COLO668 (cell line): Measurements from ENCODE around the gene RXRG.

Experiments used
- DNase-seq: peaks from one replicate; lab custom pipeline; 2025; ENCODE audit not compliant: unreplicated experiment; lab: John Stamatoyannopoulos, UW

RXRG gene

DNA sequence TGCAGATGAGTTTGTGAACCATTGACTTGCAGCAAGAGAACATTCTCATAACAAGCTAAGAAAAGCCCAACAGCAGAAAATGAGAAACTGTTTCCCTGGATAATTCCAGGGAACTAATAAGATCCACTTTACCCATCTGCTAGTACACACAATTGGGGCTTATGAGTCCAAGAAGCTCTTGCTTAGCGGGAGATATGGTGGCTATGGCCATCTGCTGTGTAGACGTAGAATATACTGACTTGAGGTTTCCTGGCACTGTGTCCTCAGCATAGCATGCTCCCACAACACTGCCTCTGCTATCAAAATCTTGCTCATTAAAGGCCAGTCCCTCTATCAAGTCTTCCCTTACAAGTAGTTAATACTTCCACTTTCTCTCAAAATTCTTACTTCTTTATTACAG, 6.8 kb upstream of the RXRG start:
- no peak for DNase-seq

DNA sequence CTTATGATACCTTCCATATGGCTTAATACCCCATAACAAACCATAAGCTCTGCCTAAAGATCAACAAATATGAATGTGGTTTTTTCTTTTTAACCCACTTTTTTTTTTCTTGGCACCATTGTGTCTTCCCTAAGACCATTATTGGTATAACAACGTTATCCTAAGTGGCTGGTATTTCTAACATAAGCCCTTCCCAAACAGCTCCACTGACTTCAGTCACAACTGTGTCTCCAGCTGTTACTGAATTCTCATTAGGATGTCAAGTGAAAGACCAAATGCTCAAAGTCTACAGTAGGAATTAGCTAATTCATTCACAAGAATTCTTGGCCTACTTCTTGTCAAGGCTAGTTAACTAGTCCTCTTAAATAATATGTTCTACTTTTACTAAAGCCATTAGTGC, 4.2 kb upstream of the RXRG start:
- DNase-seq = no peak

DNA sequence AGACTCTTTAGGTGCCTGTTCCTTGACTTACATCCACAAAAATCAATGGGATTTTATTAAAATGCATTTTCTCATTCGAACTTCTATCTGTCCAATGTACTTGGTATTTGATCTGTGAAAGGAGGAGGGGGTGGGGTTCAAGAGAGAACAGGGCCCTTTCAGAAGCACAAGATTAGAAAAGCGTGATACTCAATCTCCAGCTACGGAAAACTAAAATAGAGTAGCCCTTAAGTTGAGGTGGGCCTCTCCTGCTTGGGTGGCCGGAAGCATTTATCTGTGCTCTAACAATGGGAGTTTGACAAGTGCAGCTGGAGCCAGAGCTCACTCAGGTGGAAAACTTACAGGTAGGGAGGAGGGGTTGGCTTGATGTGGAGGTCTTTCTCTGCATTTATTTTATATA, 462 bp upstream of the RXRG start:
- no peak for DNase-seq

DNA sequence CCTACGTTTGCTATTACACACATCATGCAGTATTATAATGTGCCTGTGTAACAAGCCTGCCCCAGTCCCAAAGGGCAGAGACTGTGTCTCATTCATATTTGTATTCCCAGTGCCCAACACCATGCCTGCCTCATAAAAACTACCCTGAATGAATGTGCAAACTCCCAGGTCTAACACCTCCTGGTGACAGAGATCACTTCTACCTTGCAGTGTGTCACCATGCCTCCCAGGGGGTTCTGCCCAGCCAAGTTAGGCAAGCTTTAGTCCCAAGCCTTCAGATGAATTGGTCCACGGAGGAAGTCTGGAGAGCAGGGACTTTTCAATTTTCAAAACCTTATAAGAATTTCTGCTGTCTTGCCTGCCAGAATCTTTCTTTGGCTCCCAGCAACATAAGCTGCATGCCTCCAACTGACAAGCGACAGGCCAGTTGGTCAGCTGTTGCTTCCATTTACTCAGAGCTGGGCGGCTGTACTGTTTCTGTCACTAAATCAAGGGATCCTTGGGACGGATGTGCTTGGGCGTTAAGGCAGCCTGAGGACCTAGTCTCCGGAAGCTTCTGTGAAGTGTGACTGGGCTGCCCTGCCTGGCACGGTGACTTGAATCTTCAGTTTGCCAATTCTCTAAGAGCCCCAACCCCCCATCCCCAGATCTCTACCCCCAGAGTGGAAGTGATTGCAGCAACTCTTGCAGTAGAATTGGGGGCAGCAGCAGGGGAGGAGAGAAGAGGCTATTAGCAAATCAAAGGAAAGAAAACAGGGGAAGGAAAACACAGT, 1.2 kb downstream of the RXRG start:
- DNase-seq = no peak

DNA sequence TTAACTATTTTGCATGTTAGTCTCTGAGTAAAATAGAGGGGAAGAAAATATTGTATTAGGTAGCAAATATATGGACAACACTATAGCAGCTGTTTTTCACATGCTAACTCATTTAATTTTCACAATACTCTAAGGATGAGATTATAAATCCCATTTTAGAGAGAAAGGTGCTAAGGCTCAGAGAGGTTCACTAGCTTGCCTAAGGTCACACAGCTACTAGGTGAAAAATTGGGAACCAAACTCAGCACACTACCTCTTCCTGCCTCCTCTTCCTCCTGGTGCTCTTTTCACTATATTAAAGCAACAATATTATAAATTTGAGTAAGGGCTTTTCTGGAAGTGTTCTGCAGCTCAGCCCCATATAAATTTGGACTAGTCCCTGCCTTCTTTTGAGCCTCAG, 2.3 kb downstream of the RXRG start:
- DNase-seq = no peak

DNA sequence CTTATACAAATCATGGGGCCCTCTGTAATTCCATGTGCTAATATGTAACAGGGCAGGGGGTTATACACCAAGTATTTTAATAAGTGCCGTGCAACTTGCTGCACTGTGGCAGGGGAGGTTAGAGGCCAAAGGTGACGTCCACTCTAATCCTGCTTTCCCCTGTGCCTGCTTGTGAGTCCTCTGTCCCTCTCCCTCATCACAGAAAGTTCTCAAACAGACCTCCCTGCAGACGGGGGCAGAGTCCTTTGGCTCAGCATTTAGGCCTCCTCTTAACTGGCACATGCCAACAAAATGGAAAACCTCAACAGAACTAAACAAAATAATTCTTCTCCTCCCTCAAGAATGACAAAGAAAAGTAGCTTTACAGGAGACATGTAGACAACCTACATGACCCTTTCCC, 2.9 kb downstream of the RXRG start:
- no peak for DNase-seq

DNA sequence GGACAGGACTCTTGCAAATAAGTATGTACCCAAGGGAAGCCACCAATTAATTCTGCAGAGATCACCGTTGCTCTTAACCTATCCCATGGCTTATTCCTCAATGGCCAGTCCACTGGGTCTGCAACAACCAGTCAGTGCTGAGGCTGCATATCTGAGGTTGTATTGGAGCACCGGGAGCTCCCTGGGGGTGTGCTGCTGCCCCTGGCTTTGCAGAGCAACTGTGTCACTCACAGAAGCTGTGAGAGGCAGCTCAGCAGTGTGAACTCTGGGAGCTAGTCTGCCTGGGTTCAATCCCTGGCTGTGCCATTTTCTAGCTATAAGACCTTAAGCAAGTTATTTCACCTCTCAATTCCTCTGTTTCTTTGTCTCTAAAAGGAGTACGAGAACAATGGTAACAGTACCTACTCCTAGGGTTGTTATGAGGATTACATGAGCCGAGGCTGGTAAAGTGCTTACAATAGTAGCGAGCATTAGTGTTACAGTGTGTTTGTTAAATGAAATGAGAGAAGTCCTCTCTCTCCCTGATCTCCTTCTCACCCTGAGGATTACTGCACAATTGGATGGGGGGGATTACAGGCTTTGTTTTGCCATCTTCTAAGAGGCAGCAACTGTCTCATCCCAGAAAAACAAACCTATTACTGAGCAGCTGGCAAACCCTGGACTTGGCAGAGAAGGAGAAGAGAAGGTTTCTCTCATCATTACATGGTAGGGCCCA, 3.6 kb downstream of the RXRG start:
- DNase-seq = no peak

DNA sequence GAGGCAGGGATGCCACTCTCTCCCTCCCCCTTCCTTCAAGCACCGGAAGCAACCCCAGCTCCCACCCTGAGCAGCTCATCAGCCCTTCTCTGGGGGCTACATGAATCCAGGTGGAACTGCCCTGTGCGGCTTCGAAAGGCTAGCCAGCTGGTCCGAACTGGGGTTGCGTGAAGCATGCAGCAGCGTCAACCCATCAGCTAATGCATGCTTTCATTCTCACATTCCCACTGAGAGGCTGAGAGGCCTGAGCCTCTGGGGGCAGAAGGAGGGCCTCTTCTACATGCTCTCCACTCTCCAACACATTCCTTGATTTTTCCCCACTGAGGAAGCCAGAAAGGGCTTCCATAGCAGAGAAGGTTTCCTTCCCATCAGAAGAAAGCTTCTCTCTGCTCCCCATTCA, 5.6 kb downstream of the RXRG start:
- DNase-seq = no peak

DNA sequence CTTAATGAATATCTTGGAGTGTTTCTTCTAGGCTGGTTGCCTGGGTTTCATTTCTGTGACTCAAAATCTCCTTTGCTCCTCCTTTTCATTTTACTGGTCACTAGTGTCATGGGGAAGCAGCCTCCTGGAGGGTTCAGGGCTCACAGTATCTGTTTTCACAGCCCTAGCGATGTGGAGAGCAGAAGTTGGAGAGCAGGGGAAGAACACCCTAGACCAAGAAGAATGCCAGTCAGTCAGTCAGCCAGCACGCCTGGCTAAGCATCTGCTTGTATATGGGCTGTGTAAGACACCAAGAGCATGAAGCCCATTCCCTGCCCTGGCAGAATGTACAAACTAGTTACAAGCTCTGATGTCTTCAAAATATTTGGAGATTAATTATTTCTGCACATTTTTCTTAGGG, 7.9 kb downstream of the RXRG start:
- no peak for DNase-seq

DNA sequence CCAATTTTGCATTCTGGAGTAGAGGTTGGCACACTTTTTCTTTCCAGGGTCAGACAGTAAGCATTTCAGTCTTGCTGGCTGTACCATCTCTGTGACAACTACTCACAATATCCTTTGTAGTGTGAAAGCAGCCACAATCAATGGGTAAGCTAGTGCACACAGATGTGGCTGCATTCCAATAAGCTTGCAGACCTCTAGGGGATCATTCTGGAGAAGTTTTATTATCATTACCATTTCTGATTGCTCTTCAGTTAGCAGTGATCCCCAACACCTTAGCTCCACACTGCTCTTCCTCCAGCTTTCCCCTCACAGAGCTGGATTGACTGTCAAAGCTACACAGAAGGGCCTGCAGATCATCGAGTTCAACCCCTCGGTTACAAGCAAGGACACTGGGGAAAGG, 9.1 kb downstream of the RXRG start:
- DNase-seq = no peak

DNA sequence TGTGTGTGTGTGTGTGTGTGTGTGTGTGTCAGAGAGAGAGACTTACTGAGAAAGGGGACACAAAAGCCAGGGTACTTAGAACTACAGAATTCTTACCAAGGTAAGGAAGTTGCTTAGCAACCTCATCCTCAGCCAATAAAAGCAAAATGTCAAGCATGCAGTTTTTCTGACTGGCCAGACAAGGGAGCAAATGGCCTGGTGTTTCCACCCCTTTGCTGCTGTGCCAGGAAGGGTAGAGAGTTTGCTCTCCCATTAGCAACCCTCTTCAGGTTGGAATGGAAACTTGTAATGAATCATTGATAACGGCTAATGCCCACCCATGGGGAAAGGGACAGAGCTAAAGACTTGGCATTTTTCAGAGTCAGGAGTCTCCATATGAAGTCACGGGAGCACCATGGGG, 10.6 kb downstream of the RXRG start:
- DNase-seq = no peak

DNA sequence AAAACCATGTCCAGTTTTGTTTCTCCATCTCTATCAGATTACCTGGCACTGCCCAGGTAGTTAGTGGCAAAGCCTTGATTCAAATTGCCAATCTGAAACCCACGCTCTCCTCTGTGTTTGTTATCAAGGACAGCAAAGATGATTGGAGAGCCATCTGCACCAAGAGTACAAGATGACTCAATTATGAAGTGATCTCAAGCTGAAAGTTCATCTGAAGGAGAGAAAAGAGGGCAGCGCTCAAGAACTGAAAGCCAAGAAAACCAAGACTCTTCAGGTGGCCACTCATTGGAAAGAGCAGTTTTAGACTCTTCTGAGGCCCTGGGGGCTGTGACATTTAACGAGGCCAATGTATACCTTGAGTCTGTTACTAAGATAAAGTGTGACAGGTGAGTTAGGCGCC, 13.8 kb downstream of the RXRG start:
- no peak for DNase-seq

DNA sequence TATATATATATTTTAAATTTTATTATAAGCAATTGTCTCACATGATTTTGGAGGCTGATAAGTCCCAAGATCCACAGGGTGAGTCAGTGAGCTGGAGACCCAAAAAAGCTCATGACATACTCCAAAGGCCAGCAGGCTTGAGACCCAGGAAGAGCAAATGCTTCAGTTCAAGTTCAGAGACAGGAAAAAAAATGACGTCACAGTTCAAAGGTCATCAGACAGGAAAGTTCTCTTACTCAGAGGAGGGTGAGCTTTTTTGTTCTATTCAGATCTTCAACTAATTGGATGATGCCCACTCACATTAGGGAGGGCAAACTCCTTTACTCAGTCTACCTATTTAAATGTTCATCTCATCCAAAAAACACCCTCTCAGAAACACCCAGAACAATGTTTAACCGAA, 18.2 kb downstream of the RXRG start:
- no peak for DNase-seq

DNA sequence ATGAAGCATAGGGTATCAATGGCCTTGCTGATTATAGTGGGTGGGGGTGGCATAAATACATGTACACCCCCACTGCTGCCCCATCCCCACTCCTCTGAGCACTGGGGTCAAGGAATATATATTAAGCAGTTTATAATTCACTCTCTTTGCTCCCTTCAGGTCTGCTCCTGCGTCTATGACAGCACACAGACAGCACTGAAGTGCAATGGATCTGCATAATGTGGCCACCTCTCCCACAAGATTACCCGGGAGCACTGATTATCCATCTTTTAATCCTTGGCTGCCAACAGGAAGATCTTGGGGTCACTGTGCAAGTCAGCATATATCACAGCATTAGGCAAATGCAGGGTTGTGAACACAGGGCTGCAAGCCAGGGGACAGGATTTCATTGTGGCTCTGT, 19.3 kb downstream of the RXRG start:
- DNase-seq = no peak

DNA sequence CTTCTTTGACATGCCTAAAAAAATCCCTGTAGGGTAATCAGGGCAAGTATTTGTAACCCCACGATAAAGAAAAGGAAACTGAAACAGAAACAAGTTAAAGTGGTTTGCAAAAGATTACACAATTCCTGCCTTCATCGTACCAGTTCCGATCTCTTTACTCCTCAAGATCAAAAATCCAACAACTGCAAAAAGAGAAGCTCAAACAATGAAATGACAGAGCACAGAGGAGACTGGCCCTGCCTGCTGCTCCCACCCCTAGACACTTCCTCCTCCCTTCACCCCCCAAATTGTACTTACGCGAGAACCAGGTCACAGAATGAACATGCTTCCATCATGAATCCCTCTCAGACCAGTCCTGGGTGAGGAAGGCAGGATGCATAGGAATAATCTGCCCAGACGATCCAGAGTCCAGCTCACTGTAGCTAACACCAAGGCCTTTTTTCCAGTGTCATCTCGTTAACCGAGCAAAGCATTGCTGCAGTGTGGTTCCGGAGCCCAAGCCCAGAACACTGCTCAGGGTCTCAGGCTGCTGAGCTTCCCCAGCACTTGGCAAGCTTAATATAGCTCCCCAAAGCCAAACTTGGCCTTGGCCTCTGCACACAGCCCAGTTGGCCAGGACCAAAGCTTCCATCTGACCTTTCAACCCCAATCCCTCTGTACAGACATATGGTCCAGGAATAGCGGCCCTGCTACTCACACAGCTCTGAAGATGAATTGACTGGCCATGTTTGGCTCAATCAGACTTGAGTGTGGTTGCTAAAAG, 20.3 kb downstream of the RXRG start:
- no peak for DNase-seq

DNA sequence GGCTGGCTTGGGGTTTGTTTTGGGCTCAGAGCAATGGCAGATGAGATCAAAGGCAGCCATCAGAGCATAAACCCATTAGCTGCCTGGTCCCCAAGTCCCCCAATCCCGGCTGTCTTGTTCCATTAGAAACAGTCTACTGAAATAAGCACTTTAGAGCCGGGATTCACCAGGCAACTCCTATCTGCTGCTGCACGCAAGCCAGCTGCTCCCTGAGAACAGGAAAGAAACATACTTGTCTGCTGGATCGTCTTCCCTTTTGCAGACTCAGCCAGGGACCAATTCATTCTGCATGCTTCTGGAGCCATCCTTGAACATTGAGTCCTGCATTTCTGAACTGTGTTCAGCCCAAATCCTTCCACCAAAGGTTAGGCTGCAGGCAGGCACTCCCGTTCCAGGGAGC, 21.8 kb downstream of the RXRG start:
- no peak for DNase-seq

DNA sequence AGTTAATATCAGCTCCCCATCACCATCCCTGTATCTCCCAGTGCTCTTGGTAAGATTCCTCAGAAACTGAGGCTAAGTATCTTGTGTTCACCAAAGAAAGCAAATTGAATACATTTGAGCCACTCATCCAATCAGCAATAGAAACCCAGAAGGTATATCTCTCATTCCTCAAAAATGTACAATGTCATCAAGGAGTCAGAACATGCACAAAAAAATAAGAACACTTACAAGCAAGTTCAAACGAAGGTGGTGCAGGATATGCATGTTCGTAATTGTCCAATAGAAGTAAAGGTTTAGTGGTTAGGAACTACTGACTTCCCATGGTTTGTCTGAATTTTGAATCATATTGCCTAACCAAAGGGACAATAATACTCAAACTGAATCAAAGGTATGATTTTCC, 24.3 kb downstream of the RXRG start:
- no peak for DNase-seq

DNA sequence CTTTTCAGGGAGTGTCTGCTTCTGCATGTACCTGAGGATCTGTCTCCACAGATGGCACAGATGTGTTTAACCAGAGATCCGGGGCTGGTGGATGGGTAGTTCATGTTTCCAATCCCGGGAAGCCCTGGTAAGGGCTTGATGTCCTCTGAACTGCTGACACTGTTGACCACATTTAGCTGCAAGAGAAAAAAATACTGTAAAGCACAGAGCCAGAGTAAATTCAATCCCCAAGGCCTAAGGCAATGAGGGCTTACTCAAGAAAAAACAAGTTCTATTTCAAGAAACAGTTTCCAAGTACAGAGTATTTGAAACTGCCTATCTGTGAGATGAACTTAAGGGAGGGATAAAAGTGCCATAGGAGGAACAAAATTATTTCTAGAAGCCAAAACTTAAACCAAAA, 25.1 kb downstream of the RXRG start:
- DNase-seq = no peak

DNA sequence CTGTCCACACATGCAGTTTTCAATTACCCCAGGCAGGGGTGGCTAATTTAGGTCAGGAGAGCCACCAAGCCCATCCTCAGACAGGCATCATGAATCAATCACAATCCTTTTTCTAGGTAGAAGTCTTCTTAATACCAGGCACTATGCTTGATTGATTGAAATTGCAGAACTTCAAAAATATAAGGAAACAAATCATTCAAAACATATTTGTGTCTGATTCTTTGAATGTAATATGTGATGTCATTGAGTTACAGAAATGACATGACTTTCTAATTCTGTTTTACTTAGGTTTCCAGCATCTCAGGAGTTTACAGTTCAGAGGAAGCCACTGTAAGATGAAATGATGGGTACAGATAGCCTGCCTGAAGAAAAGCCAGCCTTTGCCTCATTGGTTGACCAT, 26.7 kb downstream of the RXRG start:
- no peak for DNase-seq

DNA sequence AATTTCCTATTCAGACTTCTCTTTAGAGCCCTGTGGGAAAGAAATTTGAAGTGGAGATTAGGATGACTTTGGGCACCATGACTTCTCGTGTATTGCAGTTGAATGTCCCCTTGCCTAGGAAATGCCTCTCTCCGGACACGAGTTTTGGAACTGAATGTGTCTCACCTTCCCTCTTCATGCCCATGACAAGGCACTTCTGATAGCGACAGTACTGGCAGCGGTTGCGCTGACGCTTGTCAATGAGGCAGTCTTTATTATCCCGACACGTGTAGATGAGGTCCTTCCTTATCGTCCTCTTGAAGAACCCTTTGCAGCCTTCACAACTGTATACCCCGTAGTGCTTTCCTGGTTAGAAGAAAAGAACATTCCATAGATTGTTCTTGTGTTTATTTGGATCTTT, 28.1 kb downstream of the RXRG start:
- DNase-seq = no peak

DNA sequence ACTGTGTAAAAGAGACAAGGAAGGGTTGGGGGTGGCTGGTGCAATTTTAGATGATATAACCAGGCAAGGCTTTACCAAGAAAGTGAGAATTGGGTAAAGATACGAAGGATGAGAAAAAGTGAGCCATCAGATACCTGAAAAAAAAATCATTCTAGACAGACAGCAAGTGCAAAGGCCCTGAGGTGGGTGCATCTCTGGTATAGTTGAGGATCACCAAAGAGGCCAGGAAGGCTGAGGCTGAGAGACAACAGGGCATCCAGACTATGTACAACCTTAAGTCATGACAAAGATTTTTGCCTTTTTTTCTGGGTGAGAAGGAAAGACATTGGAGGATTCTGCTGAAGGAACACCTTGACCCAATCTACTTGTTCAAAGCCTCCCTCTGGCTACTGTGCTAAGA, 29.9 kb downstream of the RXRG start:
- DNase-seq = no peak

DNA sequence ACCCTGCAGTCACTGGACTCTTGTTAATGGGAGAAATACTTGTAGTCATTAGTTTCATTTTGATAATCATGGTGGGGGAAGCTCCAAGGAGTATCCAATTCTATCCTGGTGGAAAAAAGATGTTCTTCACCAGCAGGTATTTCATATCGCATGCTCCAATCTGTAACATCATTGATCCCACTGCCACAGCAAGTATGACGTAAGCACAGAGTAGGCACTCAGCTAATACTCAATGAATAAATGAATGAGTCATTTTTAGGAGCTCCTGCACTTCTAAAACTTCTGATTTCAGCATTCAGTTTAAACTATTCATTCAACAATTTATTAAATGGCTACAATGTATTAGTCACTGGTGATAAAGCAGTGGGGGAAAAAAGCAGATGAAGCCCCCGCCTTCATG, 30.3 kb downstream of the RXRG start:
- no peak for DNase-seq
